ENCODE data around the gene TFF2.

The TFF2 gene

GRCh38 chr21:42357307-42357706 lies 6.5 kb upstream of the TFF2 start:
- Histone ChIP-seq H3K27ac (no peak overlapping the region), H3K36me3 (no peaks in the 10 kb centered on the region), H3K9me3 (ENCODE audit: severe bottlenecking) (peaks cover 29% of the 10 kb centered on the region), H3K27me3 (ENCODE audit: insufficient read depth, low read depth, severe bottlenecking) (no peaks in the 10 kb centered on the region), H3K4me3 (ENCODE audit: low read depth, low read length) (no peak overlapping the region)
- DNase-seq = no peak
- TF ChIP-seq, protein P1, sequence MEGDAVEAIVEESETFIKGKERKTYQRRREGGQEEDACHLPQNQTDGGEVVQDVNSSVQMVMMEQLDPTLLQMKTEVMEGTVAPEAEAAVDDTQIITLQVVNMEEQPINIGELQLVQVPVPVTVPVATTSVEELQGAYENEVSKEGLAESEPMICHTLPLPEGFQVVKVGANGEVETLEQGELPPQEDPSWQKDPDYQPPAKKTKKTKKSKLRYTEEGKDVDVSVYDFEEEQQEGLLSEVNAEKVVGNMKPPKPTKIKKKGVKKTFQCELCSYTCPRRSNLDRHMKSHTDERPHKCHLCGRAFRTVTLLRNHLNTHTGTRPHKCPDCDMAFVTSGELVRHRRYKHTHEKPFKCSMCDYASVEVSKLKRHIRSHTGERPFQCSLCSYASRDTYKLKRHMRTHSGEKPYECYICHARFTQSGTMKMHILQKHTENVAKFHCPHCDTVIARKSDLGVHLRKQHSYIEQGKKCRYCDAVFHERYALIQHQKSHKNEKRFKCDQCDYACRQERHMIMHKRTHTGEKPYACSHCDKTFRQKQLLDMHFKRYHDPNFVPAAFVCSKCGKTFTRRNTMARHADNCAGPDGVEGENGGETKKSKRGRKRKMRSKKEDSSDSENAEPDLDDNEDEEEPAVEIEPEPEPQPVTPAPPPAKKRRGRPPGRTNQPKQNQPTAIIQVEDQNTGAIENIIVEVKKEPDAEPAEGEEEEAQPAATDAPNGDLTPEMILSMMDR (IDR thresholded peaks at IDR 0.05; ENCODE audit: low read depth, low read length) = no peak

- Histone ChIP-seq H3K9me3 (ENCODE audit: severe bottlenecking) (peaks cover 29% of the 10 kb centered on the region), H3K36me3 (no peaks in the 10 kb centered on the region), H3K4me3 (ENCODE audit: low read depth, low read length) (no peak overlapping the region), H3K27me3 (ENCODE audit: insufficient read depth, low read depth, severe bottlenecking) (no peaks in the 10 kb centered on the region), H3K27ac (no peak overlapping the region)
- DNase-seq = no peak
- TF ChIP-seq, protein P1 (IDR thresholded peaks at IDR 0.05; ENCODE audit: low read depth, low read length) = no peak
These were observed 5.9 kb upstream of the TFF2 start for GRCh38 chr21:42356650-42357049.

DNA sequence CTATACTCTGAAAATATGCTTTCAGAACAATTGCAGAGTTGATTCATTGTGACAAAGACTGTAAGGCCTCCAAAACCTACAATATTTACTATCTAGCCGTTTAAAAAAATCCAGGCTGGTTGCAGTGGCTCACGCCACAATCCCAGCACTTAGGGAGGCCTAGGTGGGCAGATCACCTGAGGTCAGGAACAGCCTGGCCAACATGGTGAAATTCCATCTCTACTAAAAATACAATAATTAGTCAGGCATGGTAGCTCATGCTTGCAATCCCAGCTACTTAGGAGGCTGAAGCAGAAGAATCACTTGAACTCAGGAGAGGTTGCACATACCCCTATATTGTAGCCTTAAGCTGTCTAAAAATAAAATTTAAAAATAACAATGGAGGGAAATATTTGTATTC lies 5.3 kb upstream of the TFF2 start:
- no peak for DNase-seq
- TF ChIP-seq, protein P1 (IDR thresholded peaks at IDR 0.05; ENCODE audit: low read depth, low read length) = no peak

DNA sequence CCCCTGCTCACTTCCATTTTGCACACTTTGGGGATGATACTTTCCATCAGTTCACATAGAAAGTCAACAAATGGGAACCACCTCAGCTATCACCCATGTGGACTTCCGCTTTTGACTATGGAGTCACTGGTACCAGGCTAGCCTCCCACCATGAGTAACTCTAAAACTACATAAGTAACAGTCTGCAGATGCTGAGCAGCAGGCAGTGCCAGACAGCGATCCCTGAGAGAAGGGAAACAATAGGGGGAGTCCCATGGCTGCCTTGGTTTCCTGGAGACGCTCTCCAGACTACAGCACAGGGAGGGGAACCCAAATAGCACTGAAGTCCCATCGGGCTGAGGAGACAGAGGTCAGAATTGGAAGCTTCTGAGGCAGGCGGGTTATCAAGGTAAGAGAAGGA lies 2.8 kb upstream of the TFF2 start:
- Histone ChIP-seq H3K27ac (no peak overlapping the region), H3K36me3 (no peaks in the 10 kb centered on the region), H3K27me3 (ENCODE audit: insufficient read depth, low read depth, severe bottlenecking) (no peaks in the 10 kb centered on the region), H3K9me3 (ENCODE audit: severe bottlenecking) (peaks cover 22% of the 10 kb centered on the region), H3K4me3 (ENCODE audit: low read depth, low read length) (no peak overlapping the region)
- DNase-seq = no peak
- TF ChIP-seq, protein P1 (IDR thresholded peaks at IDR 0.05; ENCODE audit: low read depth, low read length) = no peak

More for the DNA sequence above, 5.3 kb upstream of the TFF2 start:
- no peaks in the 10 kb centered on the region for H3K36me3 ChIP-seq
- H3K27me3 ChIP-seq (ENCODE audit: insufficient read depth, low read depth, severe bottlenecking) = no peaks in the 10 kb centered on the region
- H3K4me3 ChIP-seq (ENCODE audit: low read depth, low read length) = no peak overlapping the region
- H3K9me3 ChIP-seq (ENCODE audit: severe bottlenecking) = peaks cover 29% of the 10 kb centered on the region
- no peak overlapping the region for H3K27ac ChIP-seq

DNA sequence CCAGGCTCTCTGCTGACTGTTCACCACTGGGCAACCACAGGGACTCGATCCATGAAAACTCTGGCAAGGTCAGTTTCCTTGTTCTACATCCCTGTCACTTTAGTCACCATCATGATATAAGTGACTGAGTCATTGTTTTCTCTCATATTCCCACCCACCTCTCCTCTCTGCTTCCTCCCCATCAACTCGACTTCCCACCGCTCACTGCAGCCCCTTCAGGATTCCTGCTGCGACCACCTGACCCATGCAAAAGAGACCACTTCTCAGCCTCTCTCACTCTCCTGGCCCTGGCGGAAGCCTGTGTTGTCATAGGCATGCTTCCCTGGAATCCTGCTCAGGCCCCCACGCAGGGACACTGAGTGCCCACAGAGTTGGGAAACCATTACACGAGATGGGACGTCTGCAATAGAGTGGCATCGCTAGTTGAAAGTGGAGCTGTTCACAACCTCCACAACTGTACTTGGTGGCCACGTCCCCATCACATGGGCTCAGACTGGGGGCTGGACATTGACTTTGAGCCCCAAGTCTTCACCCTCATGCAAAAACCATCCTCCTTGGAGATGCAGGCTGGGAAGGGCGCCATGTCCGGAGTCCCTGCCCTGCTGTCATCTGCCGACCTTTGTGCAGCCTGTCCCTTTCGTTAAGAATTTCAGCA lies 1.8 kb upstream of the TFF2 start:
- Histone ChIP-seq H3K9me3 (ENCODE audit: severe bottlenecking) (peaks cover 22% of the 10 kb centered on the region), H3K27me3 (ENCODE audit: insufficient read depth, low read depth, severe bottlenecking) (no peaks in the 10 kb centered on the region), H3K36me3 (no peaks in the 10 kb centered on the region), H3K27ac (no peak overlapping the region), H3K4me3 (ENCODE audit: low read depth, low read length) (no peak overlapping the region)
- TF ChIP-seq, protein P1 (IDR thresholded peaks at IDR 0.05; ENCODE audit: low read depth, low read length) = no peak
- DNase-seq = no peak
